Loucy (cell line): Measurements from ENCODE around the gene ZNF516.

ENCODE experiments used
- H2AFZ ChIP-seq: fragments of 200-600 bp; sonication (generic); 2 replicates; pipeline ENCODE4 v1.6.0; 2016; ENCODE audit warnings: antibody characterized with exemption, mild to moderate bottlenecking, low read length, moderate library complexity
- H3F3A ChIP-seq: fragments of 200-600 bp; 2 replicates; pipeline ENCODE4 v1.6.0; 2016; ENCODE audit warnings: antibody characterized with exemption, low read depth, mild to moderate bottlenecking
- H3K27me3 ChIP-seq: fragments of 200-600 bp; sonication (generic); 2 replicates; pipeline ENCODE4 v1.6.1; 2014; ENCODE audit warnings: low read length, mild to moderate bottlenecking; ENCODE audit not compliant: insufficient read depth, poor library complexity, severe bottlenecking
- H3K36me3 ChIP-seq: fragments of 200-600 bp; sonication (generic); 2 replicates; pipeline ENCODE4 v1.6.1; 2016; ENCODE audit warnings: low read length; ENCODE audit not compliant: insufficient read depth
- H3K4me1 ChIP-seq: fragments of 200-600 bp; sonication (generic); 2 replicates; pipeline ENCODE4 v1.5.1; 2014; ENCODE audit warnings: low read length, mild to moderate bottlenecking; ENCODE audit not compliant: insufficient read depth, poor library complexity, severe bottlenecking
- H3K4me2 ChIP-seq: fragments of 200-600 bp; sonication (generic); 2 replicates; pipeline ENCODE4 v1.6.0; 2014; ENCODE audit warnings: antibody characterized with exemption, low read length, low read depth, mild to moderate bottlenecking; ENCODE audit not compliant: poor library complexity, severe bottlenecking
- H3K4me3 ChIP-seq: fragments of 200-600 bp; sonication (generic); 2 replicates; pipeline ENCODE4 v1.5.1; 2014; ENCODE audit warnings: low read length, mild to moderate bottlenecking, mixed read lengths; ENCODE audit not compliant: poor library complexity, severe bottlenecking
- H3K79me2 ChIP-seq: fragments of 200-600 bp; sonication (generic); 2 replicates; pipeline ENCODE4 v1.6.1; 2014; ENCODE audit warnings: low read length; ENCODE audit not compliant: insufficient read depth
- H3K9ac ChIP-seq: fragments of 200-600 bp; sonication (generic); 2 replicates; pipeline ENCODE4 v1.6.0; 2014; ENCODE audit warnings: mild to moderate bottlenecking, low read depth, low read length, moderate library complexity; ENCODE audit not compliant: poor library complexity, severe bottlenecking
- H3K9me2 ChIP-seq: fragments of 200-600 bp; sonication (generic); replicated peaks from 2 replicates; pipeline ENCODE4 v1.6.1; 2016; ENCODE audit warnings: low read depth, low read length, mixed read lengths
- H3K9me3 ChIP-seq: fragments of 200-600 bp; sonication (generic); 2 replicates; pipeline ENCODE4 v1.6.1; 2014; ENCODE audit warnings: mild to moderate bottlenecking, antibody characterized with exemption, low read length, low read depth; ENCODE audit not compliant: insufficient read depth
- H4K20me1 ChIP-seq: fragments of 200-600 bp; sonication (generic); 2 replicates; pipeline ENCODE4 v1.6.0; 2014; ENCODE audit warnings: antibody characterized with exemption, low read length, mild to moderate bottlenecking; ENCODE audit not compliant: insufficient read depth, poor library complexity, severe bottlenecking
- EZH2phosphoT487 ChIP-seq: fragments of 200-600 bp; IDR thresholded peaks from 2 replicates; pipeline ENCODE4 v1.6.1; 2018; ENCODE audit warnings: antibody characterized with exemption, mild to moderate bottlenecking, moderate library complexity, borderline replicate concordance
- TF ChIP-seq, protein P1 (sequence below): fragments of 200-600 bp; sonication (generic); conservative IDR thresholded peaks from 2 replicates; pipeline ENCODE4 v1.5.1; 2014; ENCODE audit warnings: mild to moderate bottlenecking, antibody characterized with exemption, low read length

Gene ZNF516

DNA sequence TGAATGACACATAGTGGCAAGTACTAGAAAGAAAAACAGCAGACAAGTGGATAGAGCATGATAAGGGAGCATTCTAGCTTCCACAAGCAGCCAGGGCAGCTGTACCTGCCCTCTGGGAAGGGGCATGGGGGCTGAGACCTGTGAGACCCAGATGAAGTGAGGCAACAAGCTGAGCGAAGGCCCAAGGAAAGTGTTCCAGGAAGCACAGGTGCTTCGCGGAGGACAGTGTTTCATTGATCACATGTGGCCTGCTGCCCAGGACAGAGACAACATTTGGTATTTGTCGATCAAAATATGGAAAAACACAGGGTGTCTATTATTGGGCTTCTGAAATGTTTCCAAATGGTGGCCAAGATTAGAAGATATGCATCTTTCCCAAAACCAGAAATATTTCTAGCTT, 149.1 kb downstream of the ZNF516 start:
- Histone ChIP-seq H3K4me2 (no peak overlapping the region), H3K27me3 (no peaks in the 10 kb centered on the region)

DNA sequence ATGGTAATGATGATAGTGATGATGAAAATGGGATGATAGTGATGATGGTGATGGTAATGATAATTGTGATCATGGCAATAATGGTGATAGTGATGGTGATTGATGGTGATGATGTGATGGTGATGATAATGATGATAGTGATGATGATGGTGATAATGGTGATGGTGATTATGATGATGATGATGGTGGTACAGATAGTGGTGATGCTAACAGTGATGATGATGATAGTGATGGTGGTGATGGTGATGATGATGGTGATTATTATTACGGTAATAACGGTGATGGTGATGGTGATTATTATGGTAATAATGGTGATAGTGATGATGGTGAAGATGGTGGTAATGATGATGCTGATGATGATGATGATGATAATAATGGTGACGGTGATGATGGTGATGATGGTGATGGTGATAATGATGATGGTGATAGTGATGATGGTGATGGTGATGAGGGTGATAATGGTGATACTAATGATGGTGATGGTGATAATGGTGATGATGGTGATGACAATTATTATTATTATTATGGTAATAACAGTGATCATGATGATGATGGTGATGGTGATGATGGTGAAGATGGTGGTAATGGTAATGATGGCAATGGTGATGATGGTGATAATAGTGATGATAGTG, 151.0 kb downstream of the ZNF516 start:
- no peaks in the 10 kb centered on the region for H3K27me3 ChIP-seq
- no peak overlapping the region for H2AFZ ChIP-seq
- no peaks in the 10 kb centered on the region for H3F3A ChIP-seq
- H3K9ac ChIP-seq: no peak overlapping the region
- no peaks in the 10 kb centered on the region for H3K36me3 ChIP-seq
- H3K4me2 ChIP-seq: no peak overlapping the region
- H3K4me3 ChIP-seq: no peak overlapping the region
- no peaks in the 10 kb centered on the region for H4K20me1 ChIP-seq
- H3K9me2 ChIP-seq: no peaks in the 10 kb centered on the region
- no peaks in the 10 kb centered on the region for H3K79me2 ChIP-seq
- no peaks in the 10 kb centered on the region for H3K4me1 ChIP-seq
- TF ChIP-seq EZH2phosphoT487: no peak
- TF ChIP-seq, protein P1, sequence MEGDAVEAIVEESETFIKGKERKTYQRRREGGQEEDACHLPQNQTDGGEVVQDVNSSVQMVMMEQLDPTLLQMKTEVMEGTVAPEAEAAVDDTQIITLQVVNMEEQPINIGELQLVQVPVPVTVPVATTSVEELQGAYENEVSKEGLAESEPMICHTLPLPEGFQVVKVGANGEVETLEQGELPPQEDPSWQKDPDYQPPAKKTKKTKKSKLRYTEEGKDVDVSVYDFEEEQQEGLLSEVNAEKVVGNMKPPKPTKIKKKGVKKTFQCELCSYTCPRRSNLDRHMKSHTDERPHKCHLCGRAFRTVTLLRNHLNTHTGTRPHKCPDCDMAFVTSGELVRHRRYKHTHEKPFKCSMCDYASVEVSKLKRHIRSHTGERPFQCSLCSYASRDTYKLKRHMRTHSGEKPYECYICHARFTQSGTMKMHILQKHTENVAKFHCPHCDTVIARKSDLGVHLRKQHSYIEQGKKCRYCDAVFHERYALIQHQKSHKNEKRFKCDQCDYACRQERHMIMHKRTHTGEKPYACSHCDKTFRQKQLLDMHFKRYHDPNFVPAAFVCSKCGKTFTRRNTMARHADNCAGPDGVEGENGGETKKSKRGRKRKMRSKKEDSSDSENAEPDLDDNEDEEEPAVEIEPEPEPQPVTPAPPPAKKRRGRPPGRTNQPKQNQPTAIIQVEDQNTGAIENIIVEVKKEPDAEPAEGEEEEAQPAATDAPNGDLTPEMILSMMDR: no peak
- H3K9me3 ChIP-seq: no peaks in the 10 kb centered on the region

More for the DNA sequence above, 149.1 kb downstream of the ZNF516 start:
- H3K9ac ChIP-seq: no peak overlapping the region
- H3K4me1 ChIP-seq: no peaks in the 10 kb centered on the region
- no peaks in the 10 kb centered on the region for H3K9me3 ChIP-seq
- no peaks in the 10 kb centered on the region for H4K20me1 ChIP-seq
- H3K4me3 ChIP-seq: no peak overlapping the region
- H2AFZ ChIP-seq: no peak overlapping the region
- TF ChIP-seq, protein P1: no peak
- TF ChIP-seq EZH2phosphoT487: no peak
- no peaks in the 10 kb centered on the region for H3K36me3 ChIP-seq
- H3F3A ChIP-seq: no peaks in the 10 kb centered on the region
- H3K9me2 ChIP-seq: no peaks in the 10 kb centered on the region
- H3K79me2 ChIP-seq: no peaks in the 10 kb centered on the region

DNA sequence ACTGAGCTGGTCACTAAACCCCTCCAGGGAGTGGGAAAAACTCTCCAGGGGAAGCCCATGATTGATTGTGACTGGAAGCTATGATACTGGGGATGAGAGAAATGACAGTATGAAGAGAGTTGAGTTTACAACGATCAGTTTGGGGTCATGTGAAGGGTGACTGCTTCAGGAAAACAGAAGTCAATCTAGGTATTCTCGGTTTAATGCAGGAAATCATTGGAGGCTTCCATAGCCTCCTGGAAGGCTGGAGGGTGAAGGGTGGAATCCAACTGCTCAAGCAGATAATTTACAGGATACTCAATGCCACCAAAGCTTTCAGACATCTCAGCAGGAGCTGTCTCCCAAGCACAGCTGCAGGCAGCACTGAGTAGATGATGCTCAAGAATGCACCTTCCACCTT, 154.6 kb downstream of the ZNF516 start:
- Histone ChIP-seq H3K4me3 (no peak overlapping the region), H4K20me1 (no peaks in the 10 kb centered on the region), H3K4me2 (no peak overlapping the region), H3K9me2 (no peaks in the 10 kb centered on the region), H3F3A (no peaks in the 10 kb centered on the region), H3K9ac (no peak overlapping the region), H3K27me3 (no peaks in the 10 kb centered on the region), H2AFZ (no peak overlapping the region), H3K36me3 (no peaks in the 10 kb centered on the region), H3K79me2 (no peaks in the 10 kb centered on the region), H3K4me1 (no peaks in the 10 kb centered on the region), H3K9me3 (no peaks in the 10 kb centered on the region)
- TF ChIP-seq, protein P1: no peak
- no peak for TF ChIP-seq EZH2phosphoT487
